GM23248 (cell line): Measurements from ENCODE around the gene ST6GALNAC3.

ENCODE experiments used
- EZH2 ChIP-seq: fragments of 200-600 bp; sonication (generic); IDR thresholded peaks from 2 replicates; pipeline ENCODE4 v1.6.1; 2018; ENCODE audit warnings: antibody characterized with exemption, mild to moderate bottlenecking; ENCODE audit not compliant: insufficient read depth, poor library complexity, severe bottlenecking
- EZH2phosphoT487 ChIP-seq: fragments of 200-600 bp; sonication (generic); IDR thresholded peaks from 2 replicates; pipeline ENCODE4 v1.6.1; 2018; ENCODE audit warnings: antibody characterized with exemption, moderate library complexity, mild to moderate bottlenecking, low read depth; ENCODE audit not compliant: insufficient read depth

DNA sequence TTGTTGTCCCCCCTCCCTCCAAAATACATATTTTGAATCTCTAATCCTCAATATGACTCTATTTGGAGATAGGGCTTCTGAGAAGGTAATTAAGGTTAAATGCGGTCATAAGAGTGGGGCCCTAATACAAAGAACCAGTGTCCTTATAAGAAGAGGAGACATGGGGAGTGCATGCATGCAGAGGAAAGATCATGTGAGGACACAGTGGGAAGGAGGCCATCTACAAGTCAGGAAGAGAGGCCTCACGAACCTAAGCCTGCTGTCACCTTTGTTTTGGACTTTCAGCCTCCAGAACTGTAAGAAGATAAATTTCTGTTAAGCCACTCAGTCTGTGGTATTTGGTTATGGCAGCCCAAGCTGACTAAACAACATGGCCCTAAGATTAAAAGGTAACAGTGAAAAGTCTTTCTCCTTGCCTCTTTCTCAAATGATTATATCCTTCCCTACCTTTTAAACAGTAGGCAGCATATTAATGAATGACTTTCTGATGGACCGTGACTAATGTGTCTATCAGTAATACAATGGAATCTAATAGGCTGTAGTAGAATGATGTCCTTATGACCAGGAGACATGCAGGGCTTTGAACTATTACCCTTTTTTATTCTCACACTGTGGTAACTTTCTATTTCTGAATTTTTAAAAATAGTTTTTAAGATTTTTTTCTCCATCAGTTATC, 40.6 kb upstream of the ST6GALNAC3 start:
- TF ChIP-seq EZH2phosphoT487 (no peak), EZH2 (no peak)
